ENCODE results near the gene KIF14.
"Not testable (repeated sequence)": the region's sequence is repeated elsewhere in the genome, so short reads cannot be mapped to it uniquely, and the experiment has no call there.

KIF14 gene

DNA sequence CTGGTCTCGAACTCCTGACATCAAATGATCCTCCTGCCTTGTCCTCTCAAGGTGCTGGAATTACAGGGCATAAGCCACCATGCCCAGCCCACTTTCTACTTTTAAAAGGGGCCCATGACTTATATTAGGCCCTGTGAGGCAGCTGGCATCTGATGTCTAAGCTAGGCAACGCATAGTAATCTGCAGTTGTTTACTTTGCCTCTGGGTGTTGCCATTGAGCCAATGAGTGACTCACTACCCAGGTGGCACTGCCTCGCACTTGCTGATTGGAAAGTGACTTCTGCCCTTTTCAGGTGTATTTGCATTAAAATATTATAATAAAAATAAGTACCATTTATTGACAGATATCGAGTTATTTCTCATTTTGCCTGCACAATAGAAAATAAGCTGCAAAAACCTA is 84.9 kb downstream of the KIF14 start:
- DNase-seq = peak; percentile 25

DNA sequence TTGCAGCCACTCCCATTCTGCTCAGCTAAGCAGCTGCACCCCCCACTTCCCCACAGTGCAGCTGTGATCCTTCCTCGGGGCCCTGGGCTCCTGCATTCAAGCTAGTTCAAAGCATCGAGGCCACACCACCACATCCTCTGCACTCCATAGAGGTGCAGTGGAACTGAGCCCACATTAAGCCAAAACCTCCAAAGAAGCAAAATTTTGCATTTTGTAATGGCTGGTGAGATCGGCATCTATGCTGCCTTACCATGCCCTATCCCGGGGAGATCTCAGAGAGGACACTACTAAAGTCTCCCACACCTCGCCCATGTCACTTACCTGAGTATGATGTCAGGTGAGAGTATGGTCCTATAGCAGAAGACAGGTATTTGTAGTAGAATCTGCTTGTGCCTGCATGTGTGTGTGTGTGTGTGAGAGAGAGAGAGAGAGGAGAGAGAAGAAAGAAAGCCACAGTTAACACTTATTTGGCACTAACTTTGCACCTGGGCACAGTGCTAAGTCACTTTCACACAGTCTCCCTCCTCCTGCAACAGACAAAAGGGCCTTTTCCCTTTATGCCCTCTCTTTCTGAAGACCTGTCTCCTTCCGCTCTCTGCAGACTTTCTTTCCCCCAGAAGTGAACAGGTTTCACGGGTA is 89.8 kb downstream of the KIF14 start:
- no peak for DNase-seq

DNA sequence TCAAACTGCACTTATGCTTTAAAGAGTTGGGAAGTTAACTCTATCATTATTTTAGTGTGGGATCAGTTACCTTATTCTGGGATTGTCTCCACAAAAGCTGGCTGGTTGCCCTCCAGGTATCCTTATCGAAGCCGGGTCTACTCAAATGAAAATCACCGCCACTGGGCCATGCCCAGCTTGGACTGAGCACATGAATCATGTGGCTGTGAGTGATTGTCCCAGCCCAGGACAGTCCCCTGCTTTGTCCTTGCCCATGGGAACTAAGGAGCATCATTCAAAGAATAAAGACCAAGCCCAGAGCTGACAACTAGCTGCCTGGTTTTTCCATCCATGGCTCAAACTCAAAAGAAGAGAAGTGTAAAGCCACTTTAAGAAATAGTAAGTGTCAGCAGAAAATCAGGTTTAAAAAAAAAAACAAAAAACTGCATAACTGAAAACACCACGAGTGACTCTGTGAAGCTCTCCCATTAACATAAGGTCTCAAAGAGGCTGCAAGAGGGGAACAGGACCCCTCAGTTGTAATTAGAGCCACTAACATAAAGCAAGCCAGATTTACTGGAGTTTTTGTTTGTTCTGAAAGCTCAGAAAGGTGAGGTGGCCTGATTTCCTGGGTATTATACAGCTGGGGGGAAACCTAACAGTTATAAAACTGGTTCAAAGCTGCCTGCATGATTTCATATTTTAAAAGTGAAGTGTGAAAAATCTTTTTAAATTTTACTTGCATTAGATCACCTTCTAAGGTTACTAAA is 91.5 kb downstream of the KIF14 start:
- DNase-seq = no peak

DNA sequence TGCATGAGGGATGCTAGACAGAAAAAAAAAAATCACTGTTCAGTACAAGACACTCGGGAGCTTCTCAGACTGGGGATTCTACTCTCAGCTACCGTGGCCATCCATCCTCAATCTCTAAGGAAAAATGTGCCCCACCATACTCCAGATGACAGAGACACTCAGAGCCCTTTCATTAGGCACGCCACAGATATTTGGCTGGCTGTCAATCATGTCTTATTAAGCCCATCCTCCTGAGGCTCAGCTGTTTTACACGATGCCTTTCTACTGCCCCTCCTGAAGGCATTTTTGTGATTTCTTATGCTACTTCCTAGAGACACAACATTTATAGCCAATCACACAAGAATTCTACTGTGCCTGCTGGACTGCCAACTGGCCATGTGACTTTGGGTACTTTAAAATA is 92.9 kb downstream of the KIF14 start:
- no peak for DNase-seq

DNA sequence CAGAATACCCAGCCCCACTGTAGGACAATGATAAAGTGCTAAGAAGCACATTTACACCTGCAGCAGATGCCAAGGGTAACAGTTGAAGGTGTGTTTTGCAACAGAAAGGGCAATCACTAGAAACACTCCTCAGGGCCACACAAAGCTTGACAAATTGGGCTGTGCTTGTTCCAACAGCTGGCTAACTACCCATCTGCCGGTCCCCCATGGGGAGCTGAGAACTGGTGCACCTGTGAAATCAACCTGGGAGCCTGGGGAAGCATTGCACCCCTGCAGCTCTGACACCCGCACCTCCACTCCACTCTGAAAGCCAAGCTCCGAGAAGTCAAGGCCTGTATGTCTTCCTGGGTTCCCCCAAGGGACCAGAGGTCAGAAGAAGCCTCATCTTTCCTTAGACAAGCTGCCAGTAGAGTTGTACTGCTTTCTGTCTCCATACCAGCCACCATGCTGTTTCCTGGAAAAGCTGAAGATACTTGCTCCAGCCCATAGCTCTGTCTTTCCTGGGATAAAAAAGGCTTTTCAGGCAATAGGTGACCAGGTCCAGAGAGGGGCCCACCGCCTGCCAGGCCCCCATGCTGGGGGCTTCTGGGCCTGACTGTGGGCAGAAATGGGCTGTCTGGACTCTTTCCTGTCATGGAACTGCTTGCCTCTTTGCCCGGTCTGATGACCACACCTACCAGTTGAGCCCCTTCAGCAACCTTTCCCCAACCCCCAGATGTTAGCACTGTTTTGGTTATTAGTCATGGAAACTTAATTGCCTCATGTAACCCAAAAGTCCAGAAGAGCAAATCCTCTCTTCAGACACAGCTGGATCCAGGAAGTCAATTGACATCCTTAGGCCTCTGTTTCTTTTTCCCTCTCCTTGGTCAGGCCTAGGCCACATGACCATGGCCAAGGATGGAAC is 93.6 kb downstream of the KIF14 start:
- DNase-seq = no peak

DNA sequence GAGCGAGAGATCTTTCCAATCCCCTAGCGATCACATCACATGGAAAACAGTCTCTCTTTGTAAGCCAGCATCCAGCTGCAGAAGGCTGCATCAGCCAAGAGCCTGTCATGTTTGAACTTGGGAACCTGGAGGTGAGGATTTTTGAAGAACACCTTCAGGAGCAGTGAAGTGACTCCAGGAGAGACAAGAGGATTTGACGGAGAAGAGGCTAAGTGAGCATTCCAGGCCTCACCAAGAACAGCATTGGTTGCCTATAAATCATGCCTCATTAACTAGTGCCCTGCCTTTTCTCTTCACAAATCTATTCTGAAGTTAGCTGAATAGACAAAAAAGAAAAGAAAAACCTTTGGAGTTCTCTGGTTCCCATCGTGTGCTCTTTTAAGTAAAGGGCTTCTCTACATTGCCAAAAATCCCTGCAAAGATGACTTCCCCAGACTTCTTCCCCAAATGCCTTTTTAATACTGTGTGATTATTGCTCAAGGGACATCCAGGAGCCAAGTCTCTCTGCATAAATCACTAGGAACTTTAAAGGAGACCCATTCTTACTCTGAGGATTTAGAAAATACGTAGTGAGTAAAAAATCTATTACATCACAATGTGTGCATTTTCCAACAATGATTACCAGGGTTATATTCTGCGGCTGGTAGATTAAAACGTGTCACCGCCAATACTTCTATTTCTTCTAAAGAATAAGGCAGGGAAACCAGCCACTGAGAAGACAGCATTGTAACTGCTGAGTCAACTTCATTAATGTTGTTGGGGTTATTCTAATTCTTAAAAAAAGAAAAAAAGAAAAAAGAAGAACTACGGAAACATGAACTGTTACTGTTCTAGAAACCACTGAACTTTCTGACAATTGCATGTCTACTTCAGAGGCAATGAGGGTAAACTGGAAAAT is 95.2 kb downstream of the KIF14 start:
- DNase-seq = no peak

DNA sequence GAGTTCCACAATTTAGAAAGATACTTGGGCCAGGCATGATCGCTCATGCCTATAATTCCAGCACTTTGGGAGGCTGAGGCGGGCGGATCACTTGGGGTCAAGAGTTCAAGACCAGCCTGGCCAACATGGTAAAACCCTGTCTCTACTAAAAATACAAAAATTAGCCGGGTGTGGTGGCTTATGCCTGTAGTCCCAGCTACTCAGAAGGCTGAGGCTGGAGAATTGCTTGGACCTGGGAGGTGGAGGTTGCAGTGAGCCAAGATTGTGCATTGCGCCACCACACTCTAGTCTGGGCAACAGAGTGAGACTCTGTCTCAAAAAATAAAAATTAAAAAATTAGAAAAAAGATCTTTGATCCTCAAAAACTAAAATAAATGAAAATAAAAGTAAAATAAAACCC is 96.0 kb downstream of the KIF14 start:
- DNase-seq = not testable (repeated sequence)

DNA sequence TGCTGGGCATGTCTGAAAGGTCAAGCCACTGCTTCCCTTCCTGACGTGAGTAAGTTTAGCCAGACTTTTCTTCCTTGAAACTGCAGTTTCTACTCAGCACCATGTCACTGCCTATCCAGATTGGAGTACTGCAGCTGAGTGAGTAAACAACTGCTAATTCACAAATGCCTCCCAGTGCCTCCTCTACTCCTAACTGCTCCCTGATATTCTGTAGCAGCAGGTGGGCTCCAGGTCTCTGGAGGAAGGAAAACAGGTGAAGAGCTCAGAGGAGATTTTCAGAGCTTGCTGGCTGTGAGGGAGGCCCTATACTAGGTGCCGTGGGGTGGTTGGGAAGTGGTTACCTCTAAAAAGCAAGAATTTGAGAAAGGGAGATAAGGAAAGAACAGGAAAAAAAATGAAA is 96.5 kb downstream of the KIF14 start:
- no peak for DNase-seq

DNA sequence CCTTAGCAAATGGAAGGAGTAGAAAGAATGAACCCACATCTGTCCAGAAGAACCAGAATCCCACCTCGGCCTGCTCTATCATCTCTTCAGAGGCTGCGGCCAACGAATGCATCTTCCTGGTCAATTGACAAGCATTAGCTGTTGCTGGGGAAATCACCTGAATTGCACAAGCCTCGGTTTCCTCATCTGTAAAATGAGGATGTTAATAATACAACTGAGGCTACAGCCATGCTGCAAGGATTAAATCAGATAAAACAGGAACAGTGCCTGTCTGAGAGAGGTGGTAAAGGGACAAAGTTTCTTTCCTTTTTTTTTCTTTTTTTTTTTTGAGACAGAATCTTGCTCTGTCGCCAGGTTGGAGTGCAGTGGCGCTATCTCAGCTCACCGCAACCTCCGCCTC is 99.8 kb downstream of the KIF14 start:
- DNase-seq = no peak

DNA sequence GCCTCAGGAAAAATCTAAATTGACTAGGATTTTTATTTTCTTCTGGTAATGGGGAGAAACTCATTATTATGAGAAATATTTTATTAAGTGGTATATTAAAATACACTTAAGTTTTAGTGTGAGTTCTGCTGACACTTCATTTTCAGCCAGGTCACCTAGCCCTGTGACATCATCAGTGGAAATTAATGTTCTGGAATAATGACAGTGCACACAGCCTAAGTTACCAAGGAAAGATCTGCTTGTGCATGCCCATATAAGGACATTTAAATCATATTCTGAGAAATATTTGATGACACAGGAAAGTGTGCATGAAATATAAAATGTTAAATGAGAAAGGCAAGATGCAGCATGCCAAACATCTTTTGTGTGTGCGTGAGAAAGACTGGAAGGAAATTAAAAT is 102.0 kb downstream of the KIF14 start:
- DNase-seq = no peak

DNA sequence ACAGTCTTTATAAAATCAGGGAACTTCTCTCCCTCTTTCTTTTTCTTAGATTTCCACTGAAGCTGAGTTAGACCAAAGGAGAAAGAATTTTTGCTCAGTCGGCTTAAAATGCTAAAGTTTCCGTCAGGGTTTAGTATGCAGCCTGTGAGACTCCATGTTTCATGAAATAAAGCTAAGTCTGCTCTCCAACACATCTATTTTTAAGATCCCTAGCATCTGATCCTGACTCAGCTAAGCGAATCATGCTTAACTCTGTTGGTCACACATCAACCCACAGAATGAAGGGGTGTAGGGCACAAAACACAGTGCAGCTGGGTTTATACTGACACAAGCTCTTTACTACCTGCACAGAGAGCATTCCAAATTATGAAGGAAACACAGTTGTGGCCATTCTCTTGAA is 108.4 kb downstream of the KIF14 start:
- DNase-seq = no peak

DNA sequence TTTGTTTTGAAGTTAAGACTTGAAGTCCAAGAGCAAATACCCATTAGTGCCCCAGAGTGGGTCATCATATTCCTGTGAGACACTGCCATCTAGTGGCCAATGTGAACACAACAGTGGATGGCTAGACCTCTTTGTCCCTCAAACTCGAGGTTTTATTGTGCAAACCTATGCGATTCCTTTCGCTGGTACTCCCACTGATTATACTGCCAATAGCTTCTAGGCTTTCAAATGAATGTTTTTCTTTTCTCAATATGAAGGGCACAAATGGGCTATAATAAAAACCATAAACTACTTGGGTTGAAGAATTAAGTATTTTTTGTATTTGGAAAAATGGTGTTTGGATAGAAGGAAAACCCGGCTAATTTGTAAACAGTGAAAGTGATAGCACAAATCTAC is 110.3 kb downstream of the KIF14 start:
- DNase-seq = peak; percentile 79

DNA sequence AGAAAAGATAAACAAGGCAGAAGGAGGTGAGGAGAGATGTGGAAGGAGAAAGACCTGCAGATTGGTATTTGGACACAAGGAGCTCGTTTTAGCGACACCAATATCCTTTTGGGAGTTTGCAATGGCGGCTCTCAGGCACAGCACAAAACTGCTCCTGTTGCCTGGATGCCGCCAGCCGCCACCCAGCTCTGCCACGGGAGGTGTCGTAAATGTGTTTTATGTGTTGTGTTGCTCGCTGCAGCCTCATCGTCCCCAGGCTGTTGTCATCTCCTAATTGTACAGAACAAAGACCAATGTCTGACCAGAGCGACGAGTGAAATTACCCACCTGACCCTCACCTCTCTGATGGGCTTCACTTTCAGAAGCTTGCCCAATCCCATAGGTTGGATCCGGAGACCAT is 114.1 kb downstream of the KIF14 start:
- DNase-seq = no peak

DNA sequence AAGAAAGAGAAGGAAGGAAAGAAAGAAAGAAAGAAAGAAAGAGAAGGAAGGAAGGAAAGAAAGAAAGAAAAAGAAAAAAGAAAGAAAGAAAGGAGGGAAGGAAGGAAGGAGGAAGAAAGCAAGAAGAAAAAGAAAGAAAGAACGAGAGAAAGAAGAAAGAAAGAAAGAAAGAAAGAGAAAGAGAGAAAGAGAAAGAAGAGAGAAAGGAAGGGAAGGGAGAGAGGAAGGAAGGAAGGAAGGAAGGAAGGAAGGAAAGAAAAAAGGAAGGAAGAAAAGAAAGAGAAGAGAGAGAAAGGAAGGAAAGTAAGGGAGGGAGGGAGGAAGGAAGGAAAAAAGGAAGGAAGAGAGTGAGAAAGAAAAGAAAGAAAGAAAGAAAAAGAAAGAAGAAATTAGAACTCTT is 115.3 kb downstream of the KIF14 start:
- no peak for DNase-seq
